CD4-positive, alpha-beta T cell (primary cell): ENCODE measurements around the gene TMEM176A. TPM values are rescaled to one million over a fixed set of nuclear protein-coding genes. Genes with fewer than 3 reads are reported as not detected.

Experiments
- ATAC-seq: fragments of 200-7000 bp; cut with Tn5 transposase; one replicate; pipeline ENCODE4 v1.10.0; 2022; ENCODE audit warnings: mild to moderate bottlenecking; ENCODE audit not compliant: poor library complexity
- CTCF ChIA-PET: fragments of 350-600 bp; sonication (Branson Sonifier 250); formaldehyde crosslinking; loops from one replicate; lab custom pipeline; 2021; ENCODE audit warnings: antibody characterized with exemption, inconsistent platforms; lab: Charles Lee
- POLR2A ChIA-PET: fragments of 350-600 bp; sonication (Branson Sonifier 250); formaldehyde crosslinking; loops from one replicate; lab custom pipeline; 2021; ENCODE audit warnings: antibody characterized with exemption, inconsistent platforms; lab: Charles Lee
- DNase-seq, 14 experiments: peaks; one replicate each; pipeline ENCODE4 v3.0.0-alpha.2; 2013 to 2020; ENCODE audit warnings: mixed read lengths in 2 of 14
- H3K27ac ChIP-seq, 2 donors: one replicate each; pipeline versions ENCODE4 v1.5.1 to v1.7.0; 2013; ENCODE audit warnings: low read length in 2 of 2, low read depth in 1 of 2, mild to moderate bottlenecking in 1 of 2
- H3K27me3 ChIP-seq, 2 experiments: 1 replicate in 1 of 2; 2 replicates in 1 of 2; pipeline versions ENCODE4 v1.6.1 to v1.7.0; 2013; ENCODE audit warnings: low read length in 2 of 2, control low read depth in 1 of 2, mild to moderate bottlenecking in 1 of 2, moderate library complexity in 1 of 2; ENCODE audit not compliant: insufficient read depth in 2 of 2, control insufficient read depth in 1 of 2
- H3K36me3 ChIP-seq: one replicate; pipeline ENCODE4 v1.6.1; 2013; ENCODE audit warnings: low read length, control low read depth; ENCODE audit not compliant: insufficient read depth
- H3K4me1 ChIP-seq: one replicate; pipeline ENCODE4 v1.6.1; 2013; ENCODE audit warnings: low read length, control low read depth; ENCODE audit not compliant: insufficient read depth
- H3K4me3 ChIP-seq: one replicate; pipeline ENCODE4 v1.5.1; 2013; ENCODE audit warnings: mild to moderate bottlenecking, low read length, moderate library complexity
- H3K9me3 ChIP-seq, 2 experiments: 1 replicate in 1 of 2; 2 replicates in 1 of 2; pipeline versions ENCODE4 v1.6.1 to v1.7.0; 2013; ENCODE audit warnings: low read length in 2 of 2, mild to moderate bottlenecking in 2 of 2, control low read depth in 1 of 2, moderate library complexity in 1 of 2; ENCODE audit not compliant: control insufficient read depth in 1 of 2, insufficient read depth in 1 of 2
- H3K27ac Mint-ChIP-seq: one replicate; pipeline ENCODE4 v1.8.0; 2020; ENCODE audit warnings: mixed read lengths
- H3K27me3 Mint-ChIP-seq: one replicate; pipeline ENCODE4 v1.8.0; 2021; ENCODE audit warnings: mixed read lengths
- H3K36me3 Mint-ChIP-seq: one replicate; pipeline ENCODE4 v1.8.0; 2021; ENCODE audit warnings: low read depth, mixed read lengths
- H3K4me1 Mint-ChIP-seq: one replicate; pipeline ENCODE4 v1.8.0; 2021; ENCODE audit warnings: low read depth, mixed read lengths
- H3K4me3 Mint-ChIP-seq: one replicate; pipeline ENCODE4 v1.8.0; 2020; ENCODE audit warnings: mild to moderate bottlenecking, mixed read lengths
- H3K9me3 Mint-ChIP-seq: one replicate; pipeline ENCODE4 v1.8.0; 2020; ENCODE audit warnings: mixed read lengths
- intact Hi-C, 2 experiments: fragments of 100-400 bp; cut with DNase I in 1 of 2; cut with micrococcal nuclease in 1 of 2; formaldehyde crosslinking; loops; one replicate each; pipeline versions ENCODE4 v1.15.1 to v1.9.0; 2023 to 2025; cut with DNase I, micrococcal nuclease
- total RNA-seq, 174 experiments: library from RNA in 2 of 174; stranded (reverse) in 2 of 174; gene quantifications; one replicate each; pipeline ENCODE4 v1.2.3 and lab custom pipeline; 2021 to 2026
- TF ChIP-seq, protein P1 (sequence below): fragments of 200-600 bp; IDR thresholded peaks from one replicate; pipeline ENCODE4 v1.8.0; 2022; ENCODE audit warnings: antibody characterized with exemption, mild to moderate bottlenecking

TMEM176A gene
- total RNA-seq, 2 experiments from 2014 or later: not detected

DNA sequence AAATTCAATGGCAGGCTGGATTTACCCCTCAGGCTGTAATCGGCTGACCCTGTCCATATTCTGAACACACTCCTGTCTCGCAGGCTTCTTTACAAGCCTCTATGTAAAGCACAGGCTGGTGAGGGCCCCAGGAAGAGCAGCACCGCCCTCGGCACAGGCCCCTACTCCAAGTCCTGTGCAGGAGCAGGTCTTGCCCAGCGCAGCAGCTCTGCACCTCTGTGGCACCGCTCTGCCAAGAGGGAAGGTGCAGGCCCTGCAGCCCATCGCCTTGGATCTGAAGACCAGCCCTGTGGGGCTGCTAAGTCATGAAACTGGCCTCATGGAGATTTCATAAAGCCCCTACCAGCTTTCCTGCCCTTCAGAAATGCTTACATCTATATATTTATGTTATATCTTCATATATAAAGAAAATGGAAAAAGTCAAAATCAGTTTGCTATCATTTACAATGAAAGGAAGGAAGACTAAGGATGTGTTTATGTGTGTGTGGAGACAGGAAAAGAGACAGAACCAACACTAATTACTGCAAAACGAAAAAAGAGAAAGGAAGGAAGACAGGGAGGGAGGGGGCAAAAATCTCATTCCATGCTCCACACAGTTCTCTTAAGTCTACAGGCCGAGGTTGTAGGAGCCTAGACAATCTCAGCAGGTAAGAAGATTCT, 10.0 kb upstream of the TMEM176A start:
- CTCF ChIA-PET: no interaction called here
- intact Hi-C loops: no loop called here

DNA sequence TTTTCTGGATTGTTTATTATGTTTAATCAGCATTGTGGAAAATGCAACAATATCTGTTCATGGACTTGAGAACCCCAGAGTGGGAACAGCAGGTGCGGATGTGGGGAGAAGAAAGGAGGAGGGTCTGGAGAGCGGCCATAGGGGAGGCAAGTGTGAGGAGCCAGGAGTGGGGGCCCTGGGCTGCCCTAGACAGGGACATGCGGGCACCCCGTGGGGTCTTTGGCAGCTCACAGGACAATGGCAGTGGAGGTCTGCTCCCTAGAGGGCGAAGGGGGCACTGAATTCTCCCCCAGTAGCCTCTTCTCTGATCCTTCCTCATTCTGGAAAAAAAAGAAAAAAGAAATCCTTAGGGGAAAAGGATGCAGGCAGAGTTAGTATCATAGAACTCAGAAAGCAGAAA, 9.3 kb upstream of the TMEM176A start:
- no peak for ATAC-seq
- DNase-seq: no peak
- Histone ChIP-seq H3K4me3 (no peak overlapping the region), H3K27me3 (peaks cover 8 to 12% of the 10 kb centered on the region in 2 experiments), H3K9me3 (peaks cover 0 to 4% of the 10 kb centered on the region in 2 experiments), H3K4me1 (no peaks in the 10 kb centered on the region), H3K27ac (no peak overlapping the region), H3K36me3 (no peaks in the 10 kb centered on the region)
- Mint-ChIP-seq H3K27ac (no peak overlapping the region), H3K4me3 (no peak overlapping the region), H3K36me3 (no peaks in the 10 kb centered on the region), H3K9me3 (peaks cover 4% of the 10 kb centered on the region), H3K27me3 (peaks cover 7% of the 10 kb centered on the region), H3K4me1 (no peaks in the 10 kb centered on the region)
- ChIA-PET POLR2A (no interaction called here), CTCF (no interaction called here)
- TF ChIP-seq, protein P1, sequence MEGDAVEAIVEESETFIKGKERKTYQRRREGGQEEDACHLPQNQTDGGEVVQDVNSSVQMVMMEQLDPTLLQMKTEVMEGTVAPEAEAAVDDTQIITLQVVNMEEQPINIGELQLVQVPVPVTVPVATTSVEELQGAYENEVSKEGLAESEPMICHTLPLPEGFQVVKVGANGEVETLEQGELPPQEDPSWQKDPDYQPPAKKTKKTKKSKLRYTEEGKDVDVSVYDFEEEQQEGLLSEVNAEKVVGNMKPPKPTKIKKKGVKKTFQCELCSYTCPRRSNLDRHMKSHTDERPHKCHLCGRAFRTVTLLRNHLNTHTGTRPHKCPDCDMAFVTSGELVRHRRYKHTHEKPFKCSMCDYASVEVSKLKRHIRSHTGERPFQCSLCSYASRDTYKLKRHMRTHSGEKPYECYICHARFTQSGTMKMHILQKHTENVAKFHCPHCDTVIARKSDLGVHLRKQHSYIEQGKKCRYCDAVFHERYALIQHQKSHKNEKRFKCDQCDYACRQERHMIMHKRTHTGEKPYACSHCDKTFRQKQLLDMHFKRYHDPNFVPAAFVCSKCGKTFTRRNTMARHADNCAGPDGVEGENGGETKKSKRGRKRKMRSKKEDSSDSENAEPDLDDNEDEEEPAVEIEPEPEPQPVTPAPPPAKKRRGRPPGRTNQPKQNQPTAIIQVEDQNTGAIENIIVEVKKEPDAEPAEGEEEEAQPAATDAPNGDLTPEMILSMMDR: no peak
- intact Hi-C loops: no loop called here

More for the DNA sequence above, 10.0 kb upstream of the TMEM176A start:
- ATAC-seq (no peak), DNase-seq (no peak)
- Histone ChIP-seq H3K9me3 (peaks cover 0 to 4% of the 10 kb centered on the region in 2 experiments), H3K4me1 (no peaks in the 10 kb centered on the region), H3K4me3 (no peak overlapping the region), H3K27me3 (peaks cover 8 to 9% of the 10 kb centered on the region in 2 experiments), H3K27ac (no peak overlapping the region), H3K36me3 (no peaks in the 10 kb centered on the region)
- Mint-ChIP-seq H3K4me3 (no peak overlapping the region), H3K9me3 (no peaks in the 10 kb centered on the region), H3K27ac (no peak overlapping the region), H3K27me3 (peaks cover 13% of the 10 kb centered on the region), H3K4me1 (no peaks in the 10 kb centered on the region), H3K36me3 (no peaks in the 10 kb centered on the region)
- TF ChIP-seq, protein P1: no peak
- POLR2A ChIA-PET: no interaction called here

DNA sequence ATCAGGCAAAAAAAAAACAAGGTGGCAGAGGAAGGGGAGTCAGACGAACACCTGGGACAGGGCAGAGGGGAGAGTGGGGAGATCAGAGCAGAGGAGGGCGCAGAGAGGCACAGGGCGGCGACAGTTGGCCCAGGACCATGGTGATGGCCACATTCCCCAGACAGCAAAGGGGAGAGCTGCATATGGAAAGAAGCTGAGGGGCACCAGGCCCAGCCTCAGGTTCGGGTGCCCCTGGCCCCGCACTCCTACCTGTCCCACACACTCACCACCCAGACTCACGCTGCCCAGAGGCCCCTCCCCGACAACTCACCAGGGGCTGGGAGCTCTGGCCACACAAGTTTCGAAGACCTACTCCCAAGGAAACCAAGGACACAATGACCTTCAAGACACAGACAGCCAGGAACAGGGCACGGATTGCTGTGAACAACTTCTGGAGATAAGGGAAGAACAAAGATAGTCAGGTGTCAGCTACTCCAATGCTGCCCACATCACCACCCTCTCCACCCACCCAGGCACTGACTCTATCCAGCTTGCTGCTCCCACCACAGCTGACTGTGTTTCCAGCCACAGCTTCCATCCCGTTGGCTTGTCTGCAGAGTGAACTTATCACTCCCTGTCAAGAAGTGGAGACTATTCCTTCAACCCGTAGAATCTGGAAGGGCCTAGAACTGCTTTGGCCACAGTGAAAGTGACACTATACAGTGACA, 8.7 kb upstream of the TMEM176A start:
- no peaks in the 10 kb centered on the region for H3K4me1 Mint-ChIP-seq
- Histone ChIP-seq H3K36me3 (no peaks in the 10 kb centered on the region), H3K4me1 (no peaks in the 10 kb centered on the region), H3K27ac (no peak overlapping the region), H3K27me3 (peaks cover 8 to 12% of the 10 kb centered on the region in 2 experiments), H3K9me3 (peaks cover 0 to 4% of the 10 kb centered on the region in 2 experiments), H3K4me3 (no peak overlapping the region)
- TF ChIP-seq, protein P1: no peak
- peaks cover 4% of the 10 kb centered on the region for H3K9me3 Mint-ChIP-seq
- CTCF ChIA-PET: no interaction called here
- ATAC-seq (no peak), DNase-seq (no peak)
- POLR2A ChIA-PET: no interaction called here
- peaks cover 7% of the 10 kb centered on the region for H3K27me3 Mint-ChIP-seq
- no peak overlapping the region for H3K4me3 Mint-ChIP-seq
- no peaks in the 10 kb centered on the region for H3K36me3 Mint-ChIP-seq
- H3K27ac Mint-ChIP-seq: no peak overlapping the region
- intact Hi-C loops: no loop called here
